CD8-positive, alpha-beta memory T cell (primary cell): ENCODE results near the gene UST. TPM values are rescaled to one million over a fixed set of nuclear protein-coding genes. Genes with fewer than 3 reads are reported as not detected.
"Not testable (repeated sequence)": the region's sequence is repeated elsewhere in the genome, so short reads cannot be mapped to it uniquely, and the experiment has no call there.

Source experiments
- CTCF ChIA-PET: fragments of 350-600 bp; sonication (Branson Sonifier 250); formaldehyde crosslinking; loops from one replicate; lab custom pipeline; 2021; ENCODE audit warnings: antibody characterized with exemption; lab: Charles Lee
- POLR2A ChIA-PET: fragments of 350-600 bp; sonication (Branson Sonifier 250); formaldehyde crosslinking; loops from one replicate; lab custom pipeline; 2021; ENCODE audit warnings: antibody characterized with exemption; lab: Charles Lee
- DNase-seq, 5 donors: peaks; one replicate each; pipeline versions ENCODE4 v3.0.0 to v3.0.0-alpha.2; 2020 to 2022; ENCODE audit warnings: mixed read lengths in 1 of 5
- H3K27ac ChIP-seq: one replicate; pipeline ENCODE4 v1.7.0; 2013; ENCODE audit warnings: low read depth, mild to moderate bottlenecking, low read length, moderate library complexity
- H3K27me3 ChIP-seq: 2 replicates; pipeline ENCODE4 v1.7.0; 2013; ENCODE audit warnings: low read length, mild to moderate bottlenecking; ENCODE audit not compliant: insufficient read depth, poor library complexity, severe bottlenecking
- H3K36me3 ChIP-seq: 2 replicates; pipeline ENCODE4 v1.7.0; 2013; ENCODE audit warnings: mild to moderate bottlenecking, low read length, moderate library complexity; ENCODE audit not compliant: insufficient read depth
- H3K4me1 ChIP-seq: 2 replicates; pipeline ENCODE4 v1.7.0; 2013; ENCODE audit warnings: mild to moderate bottlenecking, low read length, moderate library complexity; ENCODE audit not compliant: insufficient read depth
- H3K4me3 ChIP-seq: 2 replicates; pipeline ENCODE4 v1.7.0; 2013; ENCODE audit warnings: mild to moderate bottlenecking, low read length
- H3K9me3 ChIP-seq: 2 replicates; pipeline ENCODE4 v1.7.0; 2013; ENCODE audit warnings: mild to moderate bottlenecking, low read length
- H3K27ac Mint-ChIP-seq, 8 donors: one replicate each; pipeline ENCODE4 v1.8.0; 2020 to 2021; ENCODE audit warnings: mixed read lengths in 8 of 8, mild to moderate bottlenecking in 6 of 8, inconsistent platforms in 3 of 8, moderate library complexity in 3 of 8
- H3K27me3 Mint-ChIP-seq, 2 donors: one replicate each; pipeline ENCODE4 v1.8.0; 2020 to 2021; ENCODE audit warnings: mixed read lengths in 2 of 2, mild to moderate bottlenecking in 1 of 2, moderate library complexity in 1 of 2
- H3K36me3 Mint-ChIP-seq, 3 donors: one replicate each; pipeline ENCODE4 v1.8.0; 2020 to 2021; ENCODE audit warnings: mixed read lengths in 3 of 3, inconsistent platforms in 1 of 3, mild to moderate bottlenecking in 1 of 3
- H3K4me1 Mint-ChIP-seq, 3 donors: one replicate each; pipeline ENCODE4 v1.8.0; 2020 to 2021; ENCODE audit warnings: mixed read lengths in 3 of 3, inconsistent platforms in 1 of 3, mild to moderate bottlenecking in 1 of 3
- H3K4me3 Mint-ChIP-seq, 7 donors: one replicate each; pipeline ENCODE4 v1.8.0; 2020 to 2021; ENCODE audit warnings: mixed read lengths in 7 of 7, mild to moderate bottlenecking in 6 of 7, moderate library complexity in 4 of 7, inconsistent platforms in 2 of 7
- H3K9me3 Mint-ChIP-seq, 5 donors: one replicate each; pipeline ENCODE4 v1.8.0; 2020 to 2022; ENCODE audit warnings: mixed read lengths in 5 of 5, mild to moderate bottlenecking in 3 of 5, moderate library complexity in 2 of 5, inconsistent platforms in 1 of 5
- polyA plus RNA-seq: library from polyadenylated mRNA; unstranded; fragments of 300-500 nt; fragmentation: Illumina TruSeq; gene quantifications from one replicate; pipeline ENCODE4 v1.2.3, GENCODE V29; 2021
- total RNA-seq, 2 experiments: library from RNA; stranded (reverse); gene quantifications; one replicate each; pipeline ENCODE4 v1.2.3, GENCODE V29; 2021

The UST gene
- total and polyA plus RNA-seq, 3 experiments from 2014 or later = 2.4 to 7.8 (median 6.4) TPM

DNA sequence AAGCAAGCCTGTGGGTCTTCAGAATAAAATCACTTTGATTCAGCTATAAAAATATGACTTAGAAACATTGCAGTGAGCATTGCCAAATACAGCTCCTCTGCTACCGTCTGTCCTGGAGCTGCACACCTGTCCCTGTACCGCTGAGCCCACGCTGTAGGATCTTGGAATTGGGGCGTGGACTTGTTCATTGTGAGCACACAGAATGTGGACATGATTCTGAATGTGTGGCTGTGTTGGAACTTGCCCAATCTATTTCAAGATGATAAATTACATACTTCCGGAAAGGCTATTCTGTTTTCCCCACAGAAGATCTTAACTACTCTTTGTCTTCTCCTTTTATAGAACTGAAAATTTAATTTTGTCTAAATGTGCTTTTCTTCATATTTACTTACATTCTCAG, 107.3 kb downstream of the UST start:
- no peaks in the 10 kb centered on the region for H3K36me3 ChIP-seq
- Mint-ChIP-seq H3K27ac (no peak overlapping the region), H3K9me3 (peaks cover 0 to 2% (median 0%) of the 10 kb centered on the region in 5 donors), H3K36me3 (peaks cover 0 to 4% (median 0%) of the 10 kb centered on the region in 3 donors), H3K27me3 (peaks cover 0 to 4% of the 10 kb centered on the region in 2 donors), H3K4me3 (no peak overlapping the region), H3K4me1 (peaks cover 10 to 52% (median 33%) of the 10 kb centered on the region in 3 donors)
- no peaks in the 10 kb centered on the region for H3K4me1 ChIP-seq
- H3K27me3 ChIP-seq = no peaks in the 10 kb centered on the region
- ChIA-PET CTCF (no interaction called here), POLR2A (no interaction called here)
- H3K27ac ChIP-seq = no peak overlapping the region
- H3K9me3 ChIP-seq = no peaks in the 10 kb centered on the region
- DNase-seq = no peak
- H3K4me3 ChIP-seq = no peak overlapping the region

DNA sequence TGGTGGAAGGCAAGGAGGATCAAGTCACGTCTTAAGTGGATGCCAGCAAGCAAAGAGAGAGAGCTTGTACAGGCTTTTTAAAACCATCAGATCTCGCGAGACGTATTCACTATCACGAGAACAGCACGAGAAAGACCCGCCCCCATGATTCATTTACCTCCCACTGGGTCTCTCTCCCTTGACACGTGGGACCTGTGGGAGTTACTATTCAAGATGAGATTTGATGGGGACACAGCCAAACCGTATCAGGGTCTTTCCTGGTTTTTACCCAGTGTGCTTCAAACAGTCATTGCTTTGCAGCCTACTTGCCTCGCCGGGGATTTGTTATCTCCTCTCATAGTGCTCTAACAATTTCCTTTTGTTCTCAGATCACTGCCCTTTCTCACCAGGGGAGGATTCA, 108.2 kb downstream of the UST start:
- no peaks in the 10 kb centered on the region for H3K4me1 ChIP-seq
- H3K9me3 ChIP-seq = no peaks in the 10 kb centered on the region
- DNase-seq = no peak
- POLR2A ChIA-PET = no interaction called here
- peaks cover 0 to 4% of the 10 kb centered on the region in 2 donors for H3K27me3 Mint-ChIP-seq
- H3K4me3 Mint-ChIP-seq = no peak overlapping the region
- peaks cover 0 to 2% (median 0%) of the 10 kb centered on the region in 5 donors for H3K9me3 Mint-ChIP-seq
- no peak overlapping the region for H3K27ac Mint-ChIP-seq
- H3K27ac ChIP-seq = no peak overlapping the region
- CTCF ChIA-PET = no interaction called here
- H3K27me3 ChIP-seq = no peaks in the 10 kb centered on the region
- H3K4me1 Mint-ChIP-seq = peaks cover 14 to 53% (median 31%) of the 10 kb centered on the region in 3 donors
- H3K36me3 Mint-ChIP-seq = peaks cover 0 to 6% (median 0%) of the 10 kb centered on the region in 3 donors
- no peaks in the 10 kb centered on the region for H3K36me3 ChIP-seq
- H3K4me3 ChIP-seq = no peak overlapping the region

GRCh38 chr6:148855744-148856143, 108.9 kb downstream of the UST start:
- no peak for DNase-seq
- peak overlapping the region in 1 of 8 donors; percentile 51 for H3K27ac Mint-ChIP-seq
- CTCF ChIA-PET = no interaction called here

DNA sequence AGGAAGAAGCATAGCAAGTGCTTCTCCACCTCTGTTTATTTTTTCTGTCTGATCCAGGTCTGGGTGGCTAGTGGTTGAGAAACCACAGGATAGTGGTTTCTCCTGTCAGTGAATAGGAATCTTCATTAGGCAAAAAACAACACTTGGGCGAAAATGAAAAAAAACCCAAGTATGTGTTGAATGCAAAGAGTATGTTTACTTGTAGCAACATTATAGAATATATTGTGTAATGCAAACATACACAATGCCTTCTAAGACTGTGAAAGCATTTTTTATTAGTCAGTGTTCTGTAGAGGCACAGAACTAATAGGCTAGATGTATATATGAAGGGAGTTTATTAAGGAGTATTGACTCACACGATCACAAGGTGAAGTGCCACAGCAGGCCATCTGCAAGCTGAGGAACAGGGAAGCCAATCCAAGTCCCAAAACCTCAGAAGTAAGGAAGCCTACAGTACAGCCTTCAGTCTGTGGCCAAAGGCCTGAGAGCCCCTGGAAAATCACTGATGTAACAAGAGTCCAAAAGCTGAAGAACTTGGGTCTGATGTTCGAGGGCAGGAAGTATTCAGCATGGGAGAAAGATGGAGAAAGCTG, 111.1 kb downstream of the UST start:
- peak overlapping the region in 2 of 8 donors; percentile 5 to 52 for H3K27ac Mint-ChIP-seq
- H3K36me3 ChIP-seq = no peaks in the 10 kb centered on the region
- H3K27ac ChIP-seq = no peak overlapping the region
- no peak for DNase-seq
- peaks cover 15 to 59% (median 42%) of the 10 kb centered on the region in 3 donors for H3K4me1 Mint-ChIP-seq
- H3K27me3 ChIP-seq = no peaks in the 10 kb centered on the region
- no peaks in the 10 kb centered on the region for H3K4me1 ChIP-seq
- H3K4me3 ChIP-seq = no peak overlapping the region
- peaks cover 0 to 4% of the 10 kb centered on the region in 2 donors for H3K27me3 Mint-ChIP-seq
- no peaks in the 10 kb centered on the region for H3K9me3 ChIP-seq
- POLR2A ChIA-PET = no interaction called here
- H3K9me3 Mint-ChIP-seq = peaks cover 0 to 6% (median 0%) of the 10 kb centered on the region in 5 donors
- CTCF ChIA-PET = no interaction called here
- peaks cover 0 to 14% (median 0%) of the 10 kb centered on the region in 3 donors for H3K36me3 Mint-ChIP-seq
- H3K4me3 Mint-ChIP-seq = no peak overlapping the region

More at GRCh38 chr6:148855744-148856143, 108.9 kb downstream of the UST start:
- peaks cover 0 to 2% (median 0%) of the 10 kb centered on the region in 5 donors for H3K9me3 Mint-ChIP-seq
- H3K36me3 Mint-ChIP-seq = peaks cover 0 to 8% (median 0%) of the 10 kb centered on the region in 3 donors
- Histone ChIP-seq H3K4me3 (no peak overlapping the region), H3K9me3 (no peaks in the 10 kb centered on the region), H3K4me1 (no peaks in the 10 kb centered on the region), H3K27ac (no peak overlapping the region), H3K36me3 (no peaks in the 10 kb centered on the region), H3K27me3 (no peaks in the 10 kb centered on the region)
- no peak overlapping the region for H3K4me3 Mint-ChIP-seq
- H3K27me3 Mint-ChIP-seq = peaks cover 0 to 4% of the 10 kb centered on the region in 2 donors
- peaks cover 15 to 55% (median 34%) of the 10 kb centered on the region in 3 donors for H3K4me1 Mint-ChIP-seq
- POLR2A ChIA-PET = no interaction called here

DNA sequence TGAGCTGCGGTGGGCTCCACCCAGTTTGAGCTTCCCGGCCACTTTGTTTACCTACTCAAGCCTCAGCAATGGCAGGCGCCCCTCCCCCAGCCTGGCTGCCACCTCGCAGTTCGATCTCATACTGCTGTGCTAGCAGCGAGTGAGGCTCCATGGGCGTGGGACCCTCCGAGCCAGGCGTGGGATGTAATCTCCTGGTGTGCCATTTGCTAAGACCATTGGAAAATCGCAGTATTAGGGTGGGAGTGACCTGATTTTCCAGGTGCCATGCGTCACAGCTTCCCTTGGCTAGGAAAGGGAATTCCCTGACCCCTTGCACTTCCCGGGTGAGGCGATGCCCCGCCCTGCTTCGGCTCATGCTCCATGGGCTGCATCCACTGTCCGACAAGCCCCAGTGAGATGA, 117.3 kb downstream of the UST start:
- H3K27ac Mint-ChIP-seq, H3K27ac ChIP-seq, H3K27me3 Mint-ChIP-seq, H3K4me3 ChIP-seq, POLR2A ChIA-PET, DNase-seq, H3K4me1 ChIP-seq, H3K9me3 Mint-ChIP-seq, H3K36me3 ChIP-seq, H3K27me3 ChIP-seq, CTCF ChIA-PET, H3K9me3 ChIP-seq: not testable (repeated sequence)
- Mint-ChIP-seq H3K4me1 (peaks cover 13 to 57% (median 50%) of the 10 kb centered on the region in 3 donors), H3K4me3 (peak overlapping the region in 1 of 7 donors; percentile 8), H3K36me3 (peaks cover 0 to 14% (median 0%) of the 10 kb centered on the region in 3 donors)

GRCh38 chr6:148864941-148865340, 118.1 kb downstream of the UST start:
- H3K4me3 Mint-ChIP-seq = no peak overlapping the region
- DNase-seq = no peak

GRCh38 chr6:148866657-148867268, 119.9 kb downstream of the UST start:
- Mint-ChIP-seq H3K27ac (peak overlapping the region in 2 of 8 donors; percentile 7 to 19), H3K27me3 (no peaks in the 10 kb centered on the region), H3K4me3 (peak overlapping the region in 1 of 7 donors; percentile 18), H3K36me3 (peaks cover 0 to 6% (median 2%) of the 10 kb centered on the region in 3 donors), H3K4me1 (peaks cover 21 to 65% (median 59%) of the 10 kb centered on the region in 3 donors), H3K9me3 (peaks cover 0 to 2% (median 0%) of the 10 kb centered on the region in 5 donors)
- no peak overlapping the region for H3K27ac ChIP-seq
- no peak for DNase-seq
- no peak overlapping the region for H3K4me3 ChIP-seq
- no peaks in the 10 kb centered on the region for H3K36me3 ChIP-seq
- ChIA-PET CTCF (no interaction called here), POLR2A (no interaction called here)
- no peaks in the 10 kb centered on the region for H3K9me3 ChIP-seq
- H3K4me1 ChIP-seq = no peaks in the 10 kb centered on the region
- no peaks in the 10 kb centered on the region for H3K27me3 ChIP-seq

More at GRCh38 chr6:148864941-148865340, 118.1 kb downstream of the UST start:
- no peaks in the 10 kb centered on the region for H3K27me3 ChIP-seq
- Mint-ChIP-seq H3K36me3 (peaks cover 0 to 12% (median 0%) of the 10 kb centered on the region in 3 donors), H3K4me1 (peaks cover 13 to 60% (median 51%) of the 10 kb centered on the region in 3 donors), H3K27me3 (no peaks in the 10 kb centered on the region), H3K9me3 (peaks cover 0 to 5% (median 0%) of the 10 kb centered on the region in 5 donors), H3K27ac (no peak overlapping the region)
- ChIA-PET POLR2A (no interaction called here), CTCF (no interaction called here)
- no peak overlapping the region for H3K27ac ChIP-seq
- no peak overlapping the region for H3K4me3 ChIP-seq
- no peaks in the 10 kb centered on the region for H3K4me1 ChIP-seq
- H3K36me3 ChIP-seq = no peaks in the 10 kb centered on the region
- H3K9me3 ChIP-seq = no peaks in the 10 kb centered on the region

- peaks cover 0 to 2% (median 0%) of the 10 kb centered on the region in 3 donors for H3K36me3 Mint-ChIP-seq
- Histone ChIP-seq H3K9me3 (no peaks in the 10 kb centered on the region), H3K4me3 (no peak overlapping the region), H3K27ac (no peak overlapping the region), H3K27me3 (no peaks in the 10 kb centered on the region), H3K36me3 (no peaks in the 10 kb centered on the region), H3K4me1 (no peaks in the 10 kb centered on the region)
- peaks cover 21 to 65% (median 60%) of the 10 kb centered on the region in 3 donors for H3K4me1 Mint-ChIP-seq
- peak overlapping the region in 3 of 8 donors; percentile 17 to 52 (median 43) for H3K27ac Mint-ChIP-seq
- no peak for DNase-seq
- ChIA-PET CTCF (no interaction called here), POLR2A (no interaction called here)
- no peaks in the 10 kb centered on the region for H3K27me3 Mint-ChIP-seq
- H3K4me3 Mint-ChIP-seq = peak overlapping the region in 1 of 7 donors; percentile 54
- peaks cover 0 to 2% (median 0%) of the 10 kb centered on the region in 5 donors for H3K9me3 Mint-ChIP-seq
Observed at GRCh38 chr6:148867862-148868261, 121.0 kb downstream of the UST start.
